ENCODE results near the gene KAT6B. TPM values are rescaled to one million over a fixed set of nuclear protein-coding genes. Genes with fewer than 3 reads are reported as not detected.
"Not testable (repeated sequence)": the region's sequence is repeated elsewhere in the genome, so short reads cannot be mapped to it uniquely, and the experiment has no call there.

The KAT6B gene
- 10 to 100 TPM; 17.8 to 27.5 (median 23.6) TPM for total RNA-seq (2021; fragmentation: NEBNext Ultra II Directional; extraction: Animal tissue kit (Norgen Biotek cat#: 25700))
- long read RNA-seq, partial matches to known transcripts, result 8 of 15 reads
- long read RNA-seq, other reads (novel, unspliced or antisense), result 5 of 15 reads

DNA sequence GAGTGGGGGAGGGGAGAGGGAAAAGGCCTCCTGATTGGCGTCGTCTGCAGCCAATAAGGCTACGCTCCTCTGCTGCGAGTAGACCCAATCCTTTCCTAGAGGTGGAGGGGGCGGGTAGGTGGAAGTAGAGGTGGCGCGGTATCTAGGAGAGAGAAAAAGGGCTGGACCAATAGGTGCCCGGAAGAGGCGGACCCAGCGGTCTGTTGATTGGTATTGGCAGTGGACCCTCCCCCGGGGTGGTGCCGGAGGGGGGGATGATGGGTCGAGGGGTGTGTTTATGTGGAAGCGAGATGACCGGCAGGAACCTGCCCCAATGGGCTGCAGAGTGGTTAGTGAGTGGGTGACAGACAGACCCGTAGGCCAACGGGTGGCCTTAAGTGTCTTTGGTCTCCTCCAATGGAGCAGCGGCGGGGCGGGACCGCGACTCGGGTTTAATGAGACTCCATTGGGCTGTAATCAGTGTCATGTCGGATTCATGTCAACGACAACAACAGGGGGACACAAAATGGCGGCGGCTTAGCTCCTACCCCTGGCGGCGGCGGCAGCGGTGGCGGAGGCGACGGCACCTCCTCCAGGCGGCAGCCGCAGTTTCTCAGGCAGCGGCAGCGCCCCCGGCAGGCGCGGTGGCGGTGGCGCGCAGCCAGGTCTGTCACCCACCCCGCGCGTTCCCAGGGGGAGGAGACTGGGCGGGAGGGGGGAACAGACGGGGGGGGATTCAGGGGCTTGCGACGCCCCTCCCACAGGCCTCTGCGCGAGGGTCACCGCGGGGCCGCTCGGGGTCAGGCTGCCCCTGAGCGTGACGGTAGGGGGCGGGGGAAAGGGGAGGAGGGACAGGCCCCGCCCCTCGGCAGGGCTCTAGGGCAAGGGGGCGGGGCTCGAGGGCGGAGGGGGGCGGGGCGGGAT, at the start of gene KAT6B:
KAT6B (plus strand) TSS at position 459 of the 903 bp plus-strand sequence. CDS start 16,258 bp downstream, outside the sequence.
- H3K36me3 Mint-ChIP-seq (ENCODE audit: low read depth), result no peaks in the 10 kb centered on the region; the same call in 1 of the 2 replicates
- DNase-seq, result peak; percentile 100
- H3K9me3 Mint-ChIP-seq, result no peaks in the 10 kb centered on the region
- H3K27ac Mint-ChIP-seq, result peak within 1 kb of the TSS; percentile 96
- peak within 1 kb of the TSS; percentile 88 for H3K4me3 Mint-ChIP-seq
- TF ChIP-seq, protein P1, sequence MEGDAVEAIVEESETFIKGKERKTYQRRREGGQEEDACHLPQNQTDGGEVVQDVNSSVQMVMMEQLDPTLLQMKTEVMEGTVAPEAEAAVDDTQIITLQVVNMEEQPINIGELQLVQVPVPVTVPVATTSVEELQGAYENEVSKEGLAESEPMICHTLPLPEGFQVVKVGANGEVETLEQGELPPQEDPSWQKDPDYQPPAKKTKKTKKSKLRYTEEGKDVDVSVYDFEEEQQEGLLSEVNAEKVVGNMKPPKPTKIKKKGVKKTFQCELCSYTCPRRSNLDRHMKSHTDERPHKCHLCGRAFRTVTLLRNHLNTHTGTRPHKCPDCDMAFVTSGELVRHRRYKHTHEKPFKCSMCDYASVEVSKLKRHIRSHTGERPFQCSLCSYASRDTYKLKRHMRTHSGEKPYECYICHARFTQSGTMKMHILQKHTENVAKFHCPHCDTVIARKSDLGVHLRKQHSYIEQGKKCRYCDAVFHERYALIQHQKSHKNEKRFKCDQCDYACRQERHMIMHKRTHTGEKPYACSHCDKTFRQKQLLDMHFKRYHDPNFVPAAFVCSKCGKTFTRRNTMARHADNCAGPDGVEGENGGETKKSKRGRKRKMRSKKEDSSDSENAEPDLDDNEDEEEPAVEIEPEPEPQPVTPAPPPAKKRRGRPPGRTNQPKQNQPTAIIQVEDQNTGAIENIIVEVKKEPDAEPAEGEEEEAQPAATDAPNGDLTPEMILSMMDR (IDR thresholded peaks at IDR 0.05), result peak; percentile 66
- H3K27me3 Mint-ChIP-seq (ENCODE audit: insufficient read depth), result no peaks in the 10 kb centered on the region; the same call in 1 of the 2 replicates
- peaks cover 60% of the 10 kb centered on the region for H3K4me1 Mint-ChIP-seq (ENCODE audit: low read depth)

DNA sequence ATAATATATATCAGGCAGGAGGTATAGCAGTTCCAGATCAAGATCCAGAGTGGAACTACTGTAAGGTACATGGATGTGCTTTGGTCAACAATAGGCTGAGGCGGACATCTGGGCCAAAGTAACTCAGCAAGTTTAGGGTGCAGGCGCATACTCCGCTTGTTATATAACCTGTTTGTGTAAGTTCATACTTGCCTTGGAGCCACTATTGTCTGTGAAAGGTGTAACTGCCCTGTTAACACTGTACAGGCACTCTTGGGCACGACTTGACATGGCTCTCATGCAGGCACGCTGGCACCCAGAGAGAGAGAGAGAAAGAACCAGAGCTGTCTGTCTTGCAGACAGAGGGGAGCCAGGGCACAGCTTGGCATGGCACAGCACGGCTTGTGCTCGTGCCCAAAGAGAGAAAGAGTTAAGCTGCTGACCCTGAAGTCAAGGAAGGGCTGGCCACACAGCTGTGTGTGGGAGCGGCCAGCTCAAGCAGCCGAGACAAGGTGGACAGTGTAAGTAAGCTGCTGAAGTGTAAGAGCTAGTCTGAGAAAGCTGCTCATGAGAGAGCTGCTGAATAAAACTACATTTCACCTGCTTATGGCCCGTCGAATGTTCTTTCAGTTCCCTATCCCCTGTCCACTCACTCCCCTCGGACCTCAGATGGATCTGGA, 47.8 kb upstream of the KAT6B start:
- H3K9me3 Mint-ChIP-seq, result no peaks in the 10 kb centered on the region
- no peak for DNase-seq
- TF ChIP-seq, protein P1 (IDR thresholded peaks at IDR 0.05), result no peak
- no peak overlapping the region for H3K4me3 Mint-ChIP-seq
- H3K4me1 Mint-ChIP-seq (ENCODE audit: low read depth), result no peaks in the 10 kb centered on the region
- no peak overlapping the region for H3K27ac Mint-ChIP-seq
- peaks cover 9% of the 10 kb centered on the region for H3K27me3 Mint-ChIP-seq (ENCODE audit: insufficient read depth)
- no peaks in the 10 kb centered on the region for H3K36me3 Mint-ChIP-seq (ENCODE audit: low read depth)

DNA sequence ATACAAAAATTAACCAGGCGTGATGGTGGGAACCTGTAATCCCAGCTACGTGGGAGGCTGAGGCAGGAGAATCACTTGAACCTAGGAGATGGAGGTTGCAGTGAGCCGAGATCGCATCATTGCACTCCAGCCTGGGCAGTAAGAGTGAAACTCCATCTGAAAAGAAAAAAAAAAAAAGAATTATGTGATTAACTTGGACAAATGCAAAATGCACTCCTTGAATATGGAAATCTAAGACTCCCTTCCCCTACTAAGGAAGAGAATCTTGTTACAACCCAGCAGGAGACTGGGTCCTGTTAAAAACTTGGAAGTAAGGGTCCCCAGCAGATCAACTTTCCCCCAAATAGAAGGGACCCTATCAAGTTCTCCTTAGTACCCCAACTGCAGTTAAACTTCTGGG, 44.5 kb upstream of the KAT6B start:
- not testable (repeated sequence) for H3K9me3 Mint-ChIP-seq; H3K27ac Mint-ChIP-seq; H3K36me3 Mint-ChIP-seq (ENCODE audit: low read depth)

DNA sequence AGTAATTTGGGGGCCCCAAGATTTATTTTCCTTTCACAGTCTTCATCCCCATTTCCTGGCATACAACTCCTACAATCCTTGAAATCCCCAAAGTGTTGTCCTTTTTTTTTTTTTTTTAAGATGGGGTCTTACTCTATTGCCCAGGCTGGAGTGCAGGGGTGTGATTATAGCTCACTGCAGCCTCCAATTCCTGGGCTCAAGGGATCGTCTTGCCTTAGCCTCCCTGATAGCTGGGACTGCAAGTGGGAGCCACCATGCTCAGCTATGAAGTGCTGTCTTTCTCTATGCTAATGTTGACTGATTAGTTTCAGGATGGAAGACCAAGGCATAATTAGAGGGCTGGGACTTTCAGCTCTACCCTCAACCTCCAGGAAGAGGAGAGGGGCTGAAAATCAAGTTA, 41.9 kb upstream of the KAT6B start:
- TF ChIP-seq, protein P1 (IDR thresholded peaks at IDR 0.05), result no peak
- Mint-ChIP-seq H3K27ac (no peak overlapping the region), H3K9me3 (no peaks in the 10 kb centered on the region), H3K36me3 (ENCODE audit: low read depth) (no peaks in the 10 kb centered on the region), H3K4me3 (no peak overlapping the region), H3K27me3 (ENCODE audit: insufficient read depth) (peaks cover 1% of the 10 kb centered on the region; the same call in 1 of the 2 replicates), H3K4me1 (ENCODE audit: low read depth) (no peaks in the 10 kb centered on the region)
- DNase-seq, result no peak

More for the DNA sequence above, 44.5 kb upstream of the KAT6B start:
- not testable (repeated sequence) for H3K27me3 Mint-ChIP-seq (ENCODE audit: insufficient read depth); H3K4me1 Mint-ChIP-seq (ENCODE audit: low read depth); DNase-seq; H3K4me3 Mint-ChIP-seq

DNA sequence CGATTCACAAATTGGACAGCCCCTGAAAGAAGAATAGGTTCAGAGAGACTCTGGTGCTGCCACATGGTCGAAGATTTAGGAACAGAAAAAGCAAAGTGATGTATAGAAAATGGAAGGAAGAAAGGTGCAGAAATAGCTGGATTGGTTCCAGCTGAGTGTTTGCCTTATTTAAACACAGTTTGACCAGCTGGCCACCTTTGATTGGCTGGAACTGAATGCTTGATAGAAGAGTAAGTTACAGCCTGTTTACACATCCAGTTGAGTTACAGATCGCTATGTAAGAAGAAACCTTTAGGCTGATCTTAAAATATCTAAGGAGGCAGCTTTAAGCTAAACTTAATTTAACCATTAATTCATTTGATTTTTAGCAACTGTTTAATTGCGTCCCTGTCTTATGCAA, 40.3 kb upstream of the KAT6B start:
- Mint-ChIP-seq H3K27me3 (ENCODE audit: insufficient read depth) (peaks cover 1% of the 10 kb centered on the region; the same call in 1 of the 2 replicates), H3K4me3 (no peak overlapping the region), H3K36me3 (ENCODE audit: low read depth) (no peaks in the 10 kb centered on the region), H3K9me3 (no peaks in the 10 kb centered on the region), H3K27ac (no peak overlapping the region), H3K4me1 (ENCODE audit: low read depth) (no peaks in the 10 kb centered on the region)
- TF ChIP-seq, protein P1 (IDR thresholded peaks at IDR 0.05), result no peak
- no peak for DNase-seq
